Measurements from ENCODE around the gene HTT.

Gene HTT

GRCh38 chr4:3248811-3249661 is 174.6 kb downstream of the HTT start, which contains the start of gene MSANTD1:
Gene MSANTD1 (plus strand): TSS chr4:3249159. CDS start chr4:3249223, 64 bp downstream.
- Histone ChIP-seq H3K4me2 (ENCODE audit: insufficient read depth, low read length, poor library complexity, severe bottlenecking) (no peak within 1 kb of the TSS), H3K27me3 (ENCODE audit: control insufficient read depth in 3 of 3, insufficient read depth in 3 of 3, low read depth in 1 of 3, low read length in 3 of 3) (no peaks in the 10 kb centered on the region), H3K18ac (ENCODE audit: low read length) (peak within 1 kb of the TSS; percentile 80), H3K4ac (ENCODE audit: low read length) (no peak within 1 kb of the TSS), H3K9ac (ENCODE audit: low read depth, low read length, poor library complexity) (peak within 1 kb of the TSS; percentile 21), H2AFZ (ENCODE audit: low read length) (peak within 1 kb of the TSS; percentile 70), H2BK12ac (ENCODE audit: low read length) (peak within 1 kb of the TSS; percentile 58), H4K91ac (ENCODE audit: low read depth, low read length, poor library complexity) (no peak within 1 kb of the TSS), H2AK5ac (ENCODE audit: low read depth, low read length) (peak within 1 kb of the TSS; percentile 97), H3K27ac (replicated peaks; ENCODE audit: low read length) (no peak within 1 kb of the TSS), H2BK120ac (ENCODE audit: low read depth, low read length) (no peak within 1 kb of the TSS), H4K8ac (ENCODE audit: low read depth, low read length) (peak within 1 kb of the TSS; percentile 82), H3K36me3 (replicated peaks in 1 of 2; ENCODE audit: control insufficient read depth in 2 of 2, insufficient read depth in 2 of 2, low read length in 2 of 2) (peaks cover 2 to 3% of the 10 kb centered on the region in 2 donors), H3K9me3 (replicated peaks in 1 of 2; ENCODE audit: control insufficient read depth in 2 of 2, insufficient read depth in 1 of 2, low read depth in 1 of 2, low read length in 2 of 2) (no peaks in the 10 kb centered on the region), H3K4me3 (ENCODE audit: low read length in 2 of 2) (no peak within 1 kb of the TSS), H3K4me1 (ENCODE audit: control insufficient read depth in 2 of 2, insufficient read depth in 1 of 2, low read depth in 1 of 2, low read length in 2 of 2) (peaks cover 2 to 15% of the 10 kb centered on the region in 2 donors), H3K23ac (ENCODE audit: low read depth, low read length, poor library complexity) (peak within 1 kb of the TSS; percentile 93), H2BK5ac (ENCODE audit: low read length) (peak within 1 kb of the TSS; percentile 66), H3K14ac (ENCODE audit: low read length) (peak within 1 kb of the TSS; percentile 99), H2BK15ac (ENCODE audit: low read length) (peak within 1 kb of the TSS; percentile 58), H3K79me1 (ENCODE audit: low read depth, low read length) (peaks cover 2% of the 10 kb centered on the region)
- no peak for DNase-seq (ENCODE audit: low spot score)
- WGBS, 2 donors (ENCODE audit: extremely low coverage in 2 of 2, insufficient read length in 2 of 2, insufficient replicate concordance in 1 of 2), result no CpG with 5 or more reads among the region's 72 CpGs

- WGBS, 2 donors (ENCODE audit: extremely low coverage in 2 of 2, insufficient read length in 2 of 2, insufficient replicate concordance in 1 of 2), result no CpG with 5 or more reads among the region's 20 CpGs
- Histone ChIP-seq H2BK120ac (ENCODE audit: low read depth, low read length) (no peak overlapping the region), H3K27me3 (ENCODE audit: control insufficient read depth in 3 of 3, insufficient read depth in 3 of 3, low read depth in 1 of 3, low read length in 3 of 3) (no peaks in the 10 kb centered on the region), H2AK5ac (ENCODE audit: low read depth, low read length) (peak overlapping the region; percentile 90), H2AFZ (ENCODE audit: low read length) (no peak overlapping the region), H3K9ac (ENCODE audit: low read depth, low read length, poor library complexity) (no peak overlapping the region), H3K14ac (ENCODE audit: low read length) (no peak overlapping the region), H2BK12ac (ENCODE audit: low read length) (peak overlapping the region; percentile 58), H3K4me3 (ENCODE audit: low read length in 2 of 2) (peak overlapping the region in 1 of 2 donors; percentile 14), H3K23ac (ENCODE audit: low read depth, low read length, poor library complexity) (peak overlapping the region; percentile 31), H3K36me3 (replicated peaks in 1 of 2; ENCODE audit: control insufficient read depth in 2 of 2, insufficient read depth in 2 of 2, low read length in 2 of 2) (no peaks in the 10 kb centered on the region), H3K27ac (replicated peaks; ENCODE audit: low read length) (no peak overlapping the region), H4K91ac (ENCODE audit: low read depth, low read length, poor library complexity) (no peak overlapping the region), H2BK15ac (ENCODE audit: low read length) (peak overlapping the region; percentile 58), H4K8ac (ENCODE audit: low read depth, low read length) (no peak overlapping the region), H2BK5ac (ENCODE audit: low read length) (no peak overlapping the region), H3K9me3 (replicated peaks in 1 of 2; ENCODE audit: control insufficient read depth in 2 of 2, insufficient read depth in 1 of 2, low read depth in 1 of 2, low read length in 2 of 2) (no peaks in the 10 kb centered on the region), H3K4ac (ENCODE audit: low read length) (no peak overlapping the region), H3K4me1 (ENCODE audit: control insufficient read depth in 2 of 2, insufficient read depth in 1 of 2, low read depth in 1 of 2, low read length in 2 of 2) (peaks cover 6 to 19% of the 10 kb centered on the region in 2 donors), H3K18ac (ENCODE audit: low read length) (peak overlapping the region; percentile 28), H3K4me2 (ENCODE audit: insufficient read depth, low read length, poor library complexity, severe bottlenecking) (no peak overlapping the region), H3K79me1 (ENCODE audit: low read depth, low read length) (peaks cover 2% of the 10 kb centered on the region)
- DNase-seq (ENCODE audit: low spot score), result no peak
These were observed 175.4 kb downstream of the HTT start for GRCh38 chr4:3249711-3250437.

GRCh38 chr4:3250438-3250955 is 176.0 kb downstream of the HTT start:
- no peak overlapping the region for H3K14ac ChIP-seq (ENCODE audit: low read length)
- H2BK5ac ChIP-seq (ENCODE audit: low read length), result no peak overlapping the region

More at GRCh38 chr4:3250438-3250955, 176.0 kb downstream of the HTT start:
- no peak overlapping the region for H2BK15ac ChIP-seq (ENCODE audit: low read length)
- H3K36me3 ChIP-seq (replicated peaks in 1 of 2; ENCODE audit: control insufficient read depth in 2 of 2, insufficient read depth in 2 of 2, low read length in 2 of 2), result no peaks in the 10 kb centered on the region
- no peaks in the 10 kb centered on the region for H3K27me3 ChIP-seq (ENCODE audit: control insufficient read depth in 3 of 3, insufficient read depth in 3 of 3, low read depth in 1 of 3, low read length in 3 of 3)
- H4K8ac ChIP-seq (ENCODE audit: low read depth, low read length), result no peak overlapping the region
- peak overlapping the region in 1 of 2 donors; percentile 14 for H3K4me3 ChIP-seq (ENCODE audit: low read length in 2 of 2)
- H3K79me1 ChIP-seq (ENCODE audit: low read depth, low read length), result peaks cover 2% of the 10 kb centered on the region
- WGBS, 2 donors (ENCODE audit: extremely low coverage in 2 of 2, insufficient read length in 2 of 2, insufficient replicate concordance in 1 of 2), result no CpG with 5 or more reads among the region's 14 CpGs
- peak overlapping the region; percentile 76 for H2AK5ac ChIP-seq (ENCODE audit: low read depth, low read length)
- H4K91ac ChIP-seq (ENCODE audit: low read depth, low read length, poor library complexity), result no peak overlapping the region
- H3K4me1 ChIP-seq (ENCODE audit: control insufficient read depth in 2 of 2, insufficient read depth in 1 of 2, low read depth in 1 of 2, low read length in 2 of 2), result peaks cover 6 to 19% of the 10 kb centered on the region in 2 donors
- H3K9ac ChIP-seq (ENCODE audit: low read depth, low read length, poor library complexity), result no peak overlapping the region
- no peak overlapping the region for H3K23ac ChIP-seq (ENCODE audit: low read depth, low read length, poor library complexity)
- H2BK12ac ChIP-seq (ENCODE audit: low read length), result peak overlapping the region; percentile 42
- H2AFZ ChIP-seq (ENCODE audit: low read length), result peak overlapping the region; percentile 64
- H3K9me3 ChIP-seq (replicated peaks in 1 of 2; ENCODE audit: control insufficient read depth in 2 of 2, insufficient read depth in 1 of 2, low read depth in 1 of 2, low read length in 2 of 2), result no peaks in the 10 kb centered on the region
- no peak overlapping the region for H2BK120ac ChIP-seq (ENCODE audit: low read depth, low read length)
- H3K18ac ChIP-seq (ENCODE audit: low read length), result peak overlapping the region; percentile 67
- H3K4ac ChIP-seq (ENCODE audit: low read length), result no peak overlapping the region
- H3K27ac ChIP-seq (replicated peaks; ENCODE audit: low read length), result no peak overlapping the region
- H3K4me2 ChIP-seq (ENCODE audit: insufficient read depth, low read length, poor library complexity, severe bottlenecking), result no peak overlapping the region
- DNase-seq (ENCODE audit: low spot score), result no peak
